OCI-LY1 (cell line): ENCODE measurements around the gene GRK4.

Experiments
- EZH2 ChIP-seq: fragments of 200-600 bp; sonication (generic), shearing (Covaris generic); IDR thresholded peaks from 2 replicates; pipeline ENCODE4 v1.8.0; 2017; ENCODE audit warnings: borderline replicate concordance, mixed run types, mild to moderate bottlenecking, antibody characterized with exemption, low read length, moderate library complexity, mixed read lengths
- TF ChIP-seq, protein P1 (sequence below): fragments of 200-600 bp; sonication (generic), shearing (Covaris generic); IDR thresholded peaks from 2 replicates; pipeline ENCODE4 v1.5.1; 2017; ENCODE audit warnings: mild to moderate bottlenecking, antibody characterized with exemption, low read length, moderate library complexity, mixed read lengths

DNA sequence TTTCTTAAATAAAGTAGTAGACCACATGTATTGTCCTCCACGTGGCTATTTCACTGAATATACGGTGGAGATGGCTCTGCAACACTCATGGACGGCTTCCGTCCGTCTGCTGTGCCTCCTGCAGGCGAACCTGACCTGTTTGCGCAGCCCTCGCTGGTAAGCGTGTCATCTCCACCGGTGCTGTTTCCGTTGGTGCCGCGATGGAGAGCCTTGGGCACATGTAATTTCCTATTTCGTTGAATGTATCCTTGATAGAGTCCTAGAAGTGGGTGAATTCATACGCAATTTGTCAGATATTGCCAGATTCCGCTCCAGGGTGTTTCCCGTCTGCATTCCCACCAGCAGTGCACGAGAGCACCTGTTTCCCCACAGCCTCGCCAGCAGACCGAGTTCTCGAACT lies 62.5 kb downstream of the GRK4 start:
- TF ChIP-seq, protein P1, sequence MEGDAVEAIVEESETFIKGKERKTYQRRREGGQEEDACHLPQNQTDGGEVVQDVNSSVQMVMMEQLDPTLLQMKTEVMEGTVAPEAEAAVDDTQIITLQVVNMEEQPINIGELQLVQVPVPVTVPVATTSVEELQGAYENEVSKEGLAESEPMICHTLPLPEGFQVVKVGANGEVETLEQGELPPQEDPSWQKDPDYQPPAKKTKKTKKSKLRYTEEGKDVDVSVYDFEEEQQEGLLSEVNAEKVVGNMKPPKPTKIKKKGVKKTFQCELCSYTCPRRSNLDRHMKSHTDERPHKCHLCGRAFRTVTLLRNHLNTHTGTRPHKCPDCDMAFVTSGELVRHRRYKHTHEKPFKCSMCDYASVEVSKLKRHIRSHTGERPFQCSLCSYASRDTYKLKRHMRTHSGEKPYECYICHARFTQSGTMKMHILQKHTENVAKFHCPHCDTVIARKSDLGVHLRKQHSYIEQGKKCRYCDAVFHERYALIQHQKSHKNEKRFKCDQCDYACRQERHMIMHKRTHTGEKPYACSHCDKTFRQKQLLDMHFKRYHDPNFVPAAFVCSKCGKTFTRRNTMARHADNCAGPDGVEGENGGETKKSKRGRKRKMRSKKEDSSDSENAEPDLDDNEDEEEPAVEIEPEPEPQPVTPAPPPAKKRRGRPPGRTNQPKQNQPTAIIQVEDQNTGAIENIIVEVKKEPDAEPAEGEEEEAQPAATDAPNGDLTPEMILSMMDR: no peak
- no peak for TF ChIP-seq EZH2
